ENCODE results near the gene TSC22D1.

DNA sequence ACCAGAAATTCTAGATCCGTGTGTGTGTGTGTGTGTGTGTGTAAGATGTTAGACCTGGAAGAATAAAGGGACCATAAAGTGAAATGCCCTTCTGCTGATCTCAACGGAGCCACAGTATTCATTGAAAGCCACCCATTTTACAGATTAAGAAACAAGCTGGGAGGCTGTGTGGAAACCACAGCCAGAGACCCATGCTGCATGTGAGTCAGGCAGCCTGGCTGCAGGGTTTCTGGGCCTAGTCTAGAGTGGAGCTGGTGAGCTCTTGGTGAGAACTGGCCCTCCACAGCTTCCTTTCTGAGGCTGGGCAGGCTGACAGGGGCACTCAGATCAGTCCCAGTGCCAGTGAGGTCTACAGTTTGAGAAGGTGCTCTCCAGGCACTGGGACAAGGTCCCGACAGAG, 127.3 kb downstream of the TSC22D1 start:
- TF ChIP-seq POLR2AphosphoS5 (IDR thresholded peaks at IDR 0.05; ENCODE audit: low read depth, low read length) (no peak), TAF1 (IDR thresholded peaks at IDR 0.05; ENCODE audit: borderline replicate concordance, insufficient read depth, low read length) (no peak)

All from PFSK-1 (cell line).